ENCODE measurements around the gene MRPL52.

DNA sequence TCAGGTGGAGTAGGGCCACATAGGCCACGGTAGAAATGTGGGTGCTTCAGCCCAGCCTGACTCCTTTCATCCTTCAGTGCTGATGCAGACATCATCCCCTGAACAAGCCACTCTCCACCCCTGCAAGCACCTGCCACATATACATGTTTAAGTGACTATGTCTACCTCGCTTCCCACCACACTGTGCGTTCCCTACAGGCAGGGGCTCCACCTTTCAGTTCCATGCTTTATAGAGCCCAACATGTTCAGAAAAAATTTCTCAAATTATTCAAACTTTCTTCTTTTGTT lies 26.1 kb upstream of the MRPL52 start:
- TF ChIP-seq CTCF (IDR thresholded peaks at IDR 0.05) = no peak
- TF ChIP-seq EZH2 (IDR thresholded peaks at IDR 0.05) = no peak
- TF ChIP-seq EZH2phosphoT487 (IDR thresholded peaks at IDR 0.05) = no peak
